ENCODE measurements around the gene SLC6A11. TPM values are rescaled to one million over a fixed set of nuclear protein-coding genes. Genes with fewer than 3 reads are reported as not detected.

The SLC6A11 gene
- total and polyA plus RNA-seq, 9 of the 15 experiments (the other 6 are each of a cell fraction or from before 2014, with no cell fraction given): 0.04 TPM; not detected in 8

DNA sequence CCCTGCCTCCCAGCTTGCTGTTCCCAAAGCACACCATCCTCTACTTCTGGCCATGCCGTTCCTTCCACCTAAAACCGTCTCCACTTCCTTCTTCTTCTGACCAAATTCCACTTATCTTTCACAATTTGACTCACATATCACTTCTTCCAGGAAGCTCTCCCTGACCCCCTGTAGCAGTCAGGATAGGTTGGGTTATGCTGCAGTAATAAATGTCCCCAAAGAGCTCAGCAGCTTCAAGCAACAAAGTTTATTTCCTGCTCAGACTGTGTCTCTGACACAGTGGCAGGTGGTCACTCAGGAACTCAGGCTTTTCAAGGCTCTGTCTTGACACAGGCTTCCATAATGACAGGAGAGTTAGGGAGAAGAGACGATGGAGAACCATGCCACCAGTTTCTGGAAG lies 27.4 kb downstream of the SLC6A11 start (continued):
- TF ChIP-seq, protein P1, sequence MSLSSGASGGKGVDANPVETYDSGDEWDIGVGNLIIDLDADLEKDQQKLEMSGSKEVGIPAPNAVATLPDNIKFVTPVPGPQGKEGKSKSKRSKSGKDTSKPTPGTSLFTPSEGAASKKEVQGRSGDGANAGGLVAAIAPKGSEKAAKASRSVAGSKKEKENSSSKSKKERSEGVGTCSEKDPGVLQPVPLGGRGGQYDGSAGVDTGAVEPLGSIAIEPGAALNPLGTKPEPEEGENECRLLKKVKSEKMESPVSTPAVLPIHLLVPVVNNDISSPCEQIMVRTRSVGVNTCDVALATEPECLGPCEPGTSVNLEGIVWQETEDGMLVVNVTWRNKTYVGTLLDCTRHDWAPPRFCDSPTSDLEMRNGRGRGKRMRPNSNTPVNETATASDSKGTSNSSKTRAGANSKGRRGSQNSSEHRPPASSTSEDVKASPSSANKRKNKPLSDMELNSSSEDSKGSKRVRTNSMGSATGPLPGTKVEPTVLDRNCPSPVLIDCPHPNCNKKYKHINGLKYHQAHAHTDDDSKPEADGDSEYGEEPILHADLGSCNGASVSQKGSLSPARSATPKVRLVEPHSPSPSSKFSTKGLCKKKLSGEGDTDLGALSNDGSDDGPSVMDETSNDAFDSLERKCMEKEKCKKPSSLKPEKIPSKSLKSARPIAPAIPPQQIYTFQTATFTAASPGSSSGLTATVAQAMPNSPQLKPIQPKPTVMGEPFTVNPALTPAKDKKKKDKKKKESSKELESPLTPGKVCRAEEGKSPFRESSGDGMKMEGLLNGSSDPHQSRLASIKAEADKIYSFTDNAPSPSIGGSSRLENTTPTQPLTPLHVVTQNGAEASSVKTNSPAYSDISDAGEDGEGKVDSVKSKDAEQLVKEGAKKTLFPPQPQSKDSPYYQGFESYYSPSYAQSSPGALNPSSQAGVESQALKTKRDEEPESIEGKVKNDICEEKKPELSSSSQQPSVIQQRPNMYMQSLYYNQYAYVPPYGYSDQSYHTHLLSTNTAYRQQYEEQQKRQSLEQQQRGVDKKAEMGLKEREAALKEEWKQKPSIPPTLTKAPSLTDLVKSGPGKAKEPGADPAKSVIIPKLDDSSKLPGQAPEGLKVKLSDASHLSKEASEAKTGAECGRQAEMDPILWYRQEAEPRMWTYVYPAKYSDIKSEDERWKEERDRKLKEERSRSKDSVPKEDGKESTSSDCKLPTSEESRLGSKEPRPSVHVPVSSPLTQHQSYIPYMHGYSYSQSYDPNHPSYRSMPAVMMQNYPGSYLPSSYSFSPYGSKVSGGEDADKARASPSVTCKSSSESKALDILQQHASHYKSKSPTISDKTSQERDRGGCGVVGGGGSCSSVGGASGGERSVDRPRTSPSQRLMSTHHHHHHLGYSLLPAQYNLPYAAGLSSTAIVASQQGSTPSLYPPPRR (CRISPR knock-in tag; IDR thresholded peaks at IDR 0.05; ENCODE audit: borderline replicate concordance): no peak
- TF ChIP-seq RBM14 (IDR thresholded peaks at IDR 0.05; ENCODE audit: borderline replicate concordance, insufficient read depth, low read depth, low read length) (no peak), KDM1A (IDR thresholded peaks at IDR 0.05) (no peak), POU5F1 (IDR thresholded peaks at IDR 0.05; ENCODE audit: borderline replicate concordance, low read depth, low read length, partially characterized antibody) (no peak), ZNF41 (CRISPR knock-in tag; conservative IDR thresholded peaks at IDR 0.05) (no peak)
- TF ChIP-seq, protein P2, sequence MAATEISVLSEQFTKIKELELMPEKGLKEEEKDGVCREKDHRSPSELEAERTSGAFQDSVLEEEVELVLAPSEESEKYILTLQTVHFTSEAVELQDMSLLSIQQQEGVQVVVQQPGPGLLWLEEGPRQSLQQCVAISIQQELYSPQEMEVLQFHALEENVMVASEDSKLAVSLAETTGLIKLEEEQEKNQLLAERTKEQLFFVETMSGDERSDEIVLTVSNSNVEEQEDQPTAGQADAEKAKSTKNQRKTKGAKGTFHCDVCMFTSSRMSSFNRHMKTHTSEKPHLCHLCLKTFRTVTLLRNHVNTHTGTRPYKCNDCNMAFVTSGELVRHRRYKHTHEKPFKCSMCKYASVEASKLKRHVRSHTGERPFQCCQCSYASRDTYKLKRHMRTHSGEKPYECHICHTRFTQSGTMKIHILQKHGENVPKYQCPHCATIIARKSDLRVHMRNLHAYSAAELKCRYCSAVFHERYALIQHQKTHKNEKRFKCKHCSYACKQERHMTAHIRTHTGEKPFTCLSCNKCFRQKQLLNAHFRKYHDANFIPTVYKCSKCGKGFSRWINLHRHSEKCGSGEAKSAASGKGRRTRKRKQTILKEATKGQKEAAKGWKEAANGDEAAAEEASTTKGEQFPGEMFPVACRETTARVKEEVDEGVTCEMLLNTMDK (IDR thresholded peaks at IDR 0.05; ENCODE audit: borderline replicate concordance, insufficient read depth, low read depth, low read length, poor library complexity, severe bottlenecking): no peak

All from K562 (cell line).